Spleen (tissue), 11 donors: ENCODE data around the gene PREB. TPM values are rescaled to one million over a fixed set of nuclear protein-coding genes. Genes with fewer than 3 reads are reported as not detected.
"Not testable (repeated sequence)": the region's sequence is repeated elsewhere in the genome, so short reads cannot be mapped to it uniquely, and the experiment has no call there.

Experiments used
- DNase-seq: peaks from one replicate; pipeline ENCODE4 v3.0.0-alpha.2; 2020
- H3K27ac ChIP-seq, 8 donors: fragments of 200-600 bp; sonication (generic) in 7 of 8; 1 replicate in 4 of 8; 2 replicates in 4 of 8; pipeline versions ENCODE4 v1.5.0 to v1.8.0; 2016 to 2021; ENCODE audit warnings: inconsistent platforms in 4 of 8, mild to moderate bottlenecking in 4 of 8, moderate library complexity in 1 of 8
- H3K27me3 ChIP-seq, 7 donors: fragments of 200-600 bp; sonication (generic) in 6 of 7; replicated peaks in 1 of 7; 1 replicate in 4 of 7; 2 replicates in 3 of 7; pipeline versions ENCODE4 v1.5.0 to v1.8.0; 2016 to 2021; ENCODE audit warnings: inconsistent platforms in 3 of 7, mild to moderate bottlenecking in 1 of 7
- H3K36me3 ChIP-seq, 6 donors: fragments of 200-600 bp; sonication (generic) in 5 of 6; 1 replicate in 4 of 6; 2 replicates in 2 of 6; pipeline versions ENCODE4 v1.5.0 to v1.8.0; 2016 to 2021; ENCODE audit warnings: inconsistent platforms in 2 of 6
- H3K4me1 ChIP-seq, 6 donors: fragments of 200-600 bp; sonication (generic) in 5 of 6; 1 replicate in 3 of 6; 2 replicates in 3 of 6; pipeline versions ENCODE4 v1.5.0 to v1.8.0; 2016 to 2021; ENCODE audit warnings: inconsistent platforms in 3 of 6
- H3K4me3 ChIP-seq, 8 donors: fragments of 200-600 bp; sonication (generic) in 7 of 8; 1 replicate in 4 of 8; 2 replicates in 4 of 8; pipeline versions ENCODE4 v1.5.0 to v1.8.0; 2016 to 2021; ENCODE audit warnings: inconsistent platforms in 4 of 8, mild to moderate bottlenecking in 4 of 8, moderate library complexity in 2 of 8
- H3K9me3 ChIP-seq, 8 donors: fragments of 200-600 bp; sonication (generic) in 7 of 8; 1 replicate in 4 of 8; 2 replicates in 4 of 8; pipeline versions ENCODE4 v1.5.0 to v1.8.0; 2016 to 2021; ENCODE audit warnings: inconsistent platforms in 4 of 8
- CTCF ChIP-seq, 11 experiments: fragments of 200-600 bp in 7 of 11; fragments of 450-650 bp in 4 of 11; sonication (generic) in 4 of 11; IDR thresholded peaks in 8 of 11; conservative IDR thresholded peaks in 3 of 11; 1 replicate in 7 of 11; 2 replicates in 4 of 11; pipeline versions ENCODE4 v1.4.0 to v1.8.0; 2016 to 2021; ENCODE audit warnings: antibody characterized with exemption in 11 of 11, inconsistent platforms in 4 of 11, mild to moderate bottlenecking in 1 of 11
- POLR2A ChIP-seq, 3 donors: fragments of 450-650 bp; IDR thresholded peaks; one replicate each; pipeline ENCODE4 v1.5.1; 2017; ENCODE audit warnings: antibody characterized with exemption in 3 of 3, mild to moderate bottlenecking in 1 of 3
- POLR2AphosphoS5 ChIP-seq, 3 donors: sonication (generic); formaldehyde crosslinking; IDR thresholded peaks; one replicate each; pipeline ENCODE4 v1.5.1; 2017; ENCODE audit warnings: antibody characterized with exemption in 3 of 3
- WGBS, 5 donors: extraction: QIAGEN DNeasy Blood & Tissue Kit in 3 of 5; methylation state at CpG; one replicate each; pipeline versions ENCODE4 v1.1.5 to v1.1.7; 2013 to 2018; 5-methylcytosine and 5-hydroxymethylcytosine counted together
- intact Hi-C: fragments of 100-400 bp; cut with DNase I; formaldehyde crosslinking; loops from one replicate; pipeline ENCODE4 v1.15.0; 2023; ENCODE audit warnings: low total_unique reads
- polyA plus RNA-seq, 3 donors: library from polyadenylated mRNA; stranded (reverse); fragments of 200-250 nt; gene quantifications; one replicate each; pipeline ENCODE4 v1.2.1, GENCODE V29; 2013
- total RNA-seq, 7 donors: library from RNA; depleted of rRNA in 3 of 7; stranded (reverse); fragments of >200 nt in 3 of 7; fragmentation: NEBNext Ultra II Directional in 4 of 7; extraction: Animal tissue kit (Norgen Biotek cat#: 25700) in 4 of 7; gene quantifications; one replicate each; pipeline versions ENCODE4 v1.1.0 to v1.2.1, GENCODE V29; 2016 to 2021
- donor health status: healthy with polysubstance abuse.
- donor health status: DM: no; HTN: no; CAD: no; lungs with moderate emphysema.
- donor health status: DM: no; HTN: no; CAD: no.
- donor health status: Bipolar disorder and iron deficiency.
- donor health status: healthy.
- donor health status: DM: no; HTN: no; CAD: no.
- donor health status: DM: yes; HTN: yes; CAD: no.

PREB gene
- total and polyA plus RNA-seq, 10 donors, result 42.8 to 75.0 (median 49.0) TPM

GRCh38 chr2:27123302-27124150, 10.9 kb downstream of the PREB start, which contains the start of gene ABHD1:
Gene ABHD1 (plus strand): TSS chr2:27123815. CDS start chr2:27123949, 134 bp downstream.
- Histone ChIP-seq H3K36me3 (no peaks in the 10 kb centered on the region), H3K27me3 (peaks cover 0 to 23% (median 11%) of the 10 kb centered on the region in 7 donors), H3K4me1 (peaks cover 0 to 28% (median 18%) of the 10 kb centered on the region in 6 donors), H3K9me3 (no peaks in the 10 kb centered on the region), H3K4me3 (peak within 1 kb of the TSS; percentile 47 to 85 (median 64)), H3K27ac (peak within 1 kb of the TSS; percentile 58 to 87 (median 74))
- intact Hi-C loops, result no loop called here
- DNase-seq, result peak; percentile 94
- TF ChIP-seq POLR2A (IDR thresholded peaks at IDR 0.05), result no peak
- peak in 1 of 11 experiments; percentile 8 for TF ChIP-seq CTCF (IDR thresholded peaks at IDR 0.05 in 8 of 11, conservative IDR thresholded peaks at IDR 0.05 in 3 of 11)
- peak; percentile 55 to 82 (median 76) for TF ChIP-seq POLR2AphosphoS5 (IDR thresholded peaks at IDR 0.05)
- 3 to 12% (median 6%) methylated on average over 33 to 47 of the region's 47 CpGs for WGBS, 5 donors

GRCh38 chr2:27122791-27123190, 11.6 kb downstream of the PREB start:
- Histone ChIP-seq H3K4me3 (peak overlapping the region in 4 of 8 donors; percentile 47 to 85 (median 60)), H3K27ac (peak overlapping the region in 5 of 8 donors; percentile 70 to 87 (median 77)), H3K27me3 (peaks cover 0 to 30% (median 18%) of the 10 kb centered on the region in 7 donors), H3K9me3 (no peaks in the 10 kb centered on the region), H3K36me3 (no peaks in the 10 kb centered on the region), H3K4me1 (peaks cover 0 to 35% (median 23%) of the 10 kb centered on the region in 6 donors)
- peak; percentile 64 for DNase-seq
- no peak for TF ChIP-seq POLR2AphosphoS5 (IDR thresholded peaks at IDR 0.05)
- TF ChIP-seq POLR2A (IDR thresholded peaks at IDR 0.05), result no peak
- TF ChIP-seq CTCF (IDR thresholded peaks at IDR 0.05 in 8 of 11, conservative IDR thresholded peaks at IDR 0.05 in 3 of 11), result no peak
- WGBS, 5 donors, result 91 to 96% (median 95%) methylated on average over 7 of the region's 7 CpGs
- intact Hi-C loops, result no loop called here

GRCh38 chr2:27121906-27122305, 12.5 kb downstream of the PREB start:
- no peaks in the 10 kb centered on the region for H3K36me3 ChIP-seq
- H3K27me3 ChIP-seq, result peaks cover 0 to 39% (median 22%) of the 10 kb centered on the region in 7 donors
- no peaks in the 10 kb centered on the region for H3K9me3 ChIP-seq
- peak; percentile 14 for DNase-seq
- WGBS, 5 donors, result 55 to 74% (median 61%) methylated on average over 2 of the region's 2 CpGs
- H3K4me1 ChIP-seq, result peaks cover 0 to 35% (median 23%) of the 10 kb centered on the region in 6 donors
- H3K4me3 ChIP-seq, result no peak overlapping the region
- intact Hi-C loops, result no loop called here
- no peak overlapping the region for H3K27ac ChIP-seq
- no peak for TF ChIP-seq POLR2AphosphoS5 (IDR thresholded peaks at IDR 0.05)
- TF ChIP-seq CTCF (IDR thresholded peaks at IDR 0.05 in 8 of 11, conservative IDR thresholded peaks at IDR 0.05 in 3 of 11), result no peak
- no peak for TF ChIP-seq POLR2A (IDR thresholded peaks at IDR 0.05)

- intact Hi-C loops, H3K27ac ChIP-seq, H3K36me3 ChIP-seq, DNase-seq, H3K9me3 ChIP-seq: not testable (repeated sequence)
- Histone ChIP-seq H3K4me3 (peak overlapping the region in 5 of 8 donors; percentile 33 to 74 (median 39)), H3K27me3 (peaks cover 0 to 47% (median 22%) of the 10 kb centered on the region in 7 donors), H3K4me1 (peaks cover 0 to 35% (median 23%) of the 10 kb centered on the region in 6 donors)
- WGBS, 5 donors, result 81 to 90% (median 82%) methylated on average over 7 to 8 of the region's 8 CpGs
These were observed 15.1 kb downstream of the PREB start for GRCh38 chr2:27119330-27119670.
